GM21526 (cell line): Measurements from ENCODE around the gene GATA2.

Experiments
- ATAC-seq: cut with Tn5 transposase; IDR thresholded peaks from one replicate; pipeline ENCODE4 v1.9.1; 2021; ENCODE audit warnings: moderate library complexity; ENCODE audit not compliant: unreplicated experiment, low FRiP score

GATA2 gene

GRCh38 chr3:128439226-128439625, 53.8 kb downstream of the GATA2 start:
- ATAC-seq, result no peak

- no peak for ATAC-seq
Measured at GRCh38 chr3:128438488-128439072, 54.4 kb downstream of the GATA2 start.

GRCh38 chr3:128436214-128436613, 56.8 kb downstream of the GATA2 start:
- ATAC-seq, result no peak

GRCh38 chr3:128435561-128435960, 57.4 kb downstream of the GATA2 start:
- no peak for ATAC-seq

- ATAC-seq, result no peak
Measured at GRCh38 chr3:128435058-128435457, 57.9 kb downstream of the GATA2 start.

- ATAC-seq, result no peak
Measured at GRCh38 chr3:128434524-128434923, 58.5 kb downstream of the GATA2 start.

GRCh38 chr3:128433837-128434165, 59.2 kb downstream of the GATA2 start:
- no peak for ATAC-seq

GRCh38 chr3:128432971-128433836, 59.8 kb downstream of the GATA2 start:
- ATAC-seq, result no peak

GRCh38 chr3:128432301-128432970, 60.6 kb downstream of the GATA2 start:
- ATAC-seq, result no peak

GRCh38 chr3:128431803-128432300, 61.1 kb downstream of the GATA2 start:
- ATAC-seq, result no peak

- ATAC-seq, result no peak
Measured at GRCh38 chr3:128430731-128431130, 62.3 kb downstream of the GATA2 start.

- ATAC-seq, result no peak
Measured at GRCh38 chr3:128430301-128430700, 62.7 kb downstream of the GATA2 start.

GRCh38 chr3:128429751-128430150, 63.2 kb downstream of the GATA2 start:
- no peak for ATAC-seq
